HG03175 (cell line): Measurements from ENCODE around the gene ARHGAP26.
"Not testable (repeated sequence)": the region's sequence is repeated elsewhere in the genome, so short reads cannot be mapped to it uniquely, and the experiment has no call there.

Source experiments
- ATAC-seq: cut with Tn5 transposase; IDR thresholded peaks from one replicate; pipeline ENCODE4 v1.9.1; 2021; ENCODE audit warnings: mild to moderate bottlenecking, moderate library complexity; ENCODE audit not compliant: unreplicated experiment

ARHGAP26 gene

GRCh38 chr5:142924135-142924883, 154.1 kb downstream of the ARHGAP26 start:
- ATAC-seq: no peak

DNA sequence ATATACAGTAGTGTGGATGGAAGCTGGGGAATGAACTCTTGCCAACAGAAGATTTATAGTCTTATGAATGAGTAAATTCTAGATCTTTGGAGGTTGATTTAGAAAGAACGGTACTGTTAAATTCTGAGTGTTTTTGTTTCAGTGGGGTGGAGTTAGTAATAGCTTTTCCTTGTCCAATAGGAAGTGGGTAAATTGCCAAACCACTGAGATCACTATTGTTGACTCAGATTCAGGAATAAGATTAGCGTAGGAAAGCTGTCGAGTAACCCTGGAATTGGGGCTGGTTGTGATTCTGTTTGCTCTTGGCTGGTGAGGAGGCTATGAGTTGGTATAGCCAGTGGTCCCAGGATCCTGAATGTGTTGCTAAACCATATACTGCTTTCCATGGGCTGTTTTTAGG, 155.6 kb downstream of the ARHGAP26 start:
- no peak for ATAC-seq

GRCh38 chr5:142926549-142926948, 156.4 kb downstream of the ARHGAP26 start:
- no peak for ATAC-seq

- ATAC-seq: not testable (repeated sequence)
These were observed 158.8 kb downstream of the ARHGAP26 start for GRCh38 chr5:142928999-142929398.

- ATAC-seq: no peak
These were observed 159.4 kb downstream of the ARHGAP26 start for GRCh38 chr5:142929587-142929986.

- no peak for ATAC-seq
These were observed 160.4 kb downstream of the ARHGAP26 start for GRCh38 chr5:142930395-142931110.

GRCh38 chr5:142931896-142932686, 161.9 kb downstream of the ARHGAP26 start:
- no peak for ATAC-seq

DNA sequence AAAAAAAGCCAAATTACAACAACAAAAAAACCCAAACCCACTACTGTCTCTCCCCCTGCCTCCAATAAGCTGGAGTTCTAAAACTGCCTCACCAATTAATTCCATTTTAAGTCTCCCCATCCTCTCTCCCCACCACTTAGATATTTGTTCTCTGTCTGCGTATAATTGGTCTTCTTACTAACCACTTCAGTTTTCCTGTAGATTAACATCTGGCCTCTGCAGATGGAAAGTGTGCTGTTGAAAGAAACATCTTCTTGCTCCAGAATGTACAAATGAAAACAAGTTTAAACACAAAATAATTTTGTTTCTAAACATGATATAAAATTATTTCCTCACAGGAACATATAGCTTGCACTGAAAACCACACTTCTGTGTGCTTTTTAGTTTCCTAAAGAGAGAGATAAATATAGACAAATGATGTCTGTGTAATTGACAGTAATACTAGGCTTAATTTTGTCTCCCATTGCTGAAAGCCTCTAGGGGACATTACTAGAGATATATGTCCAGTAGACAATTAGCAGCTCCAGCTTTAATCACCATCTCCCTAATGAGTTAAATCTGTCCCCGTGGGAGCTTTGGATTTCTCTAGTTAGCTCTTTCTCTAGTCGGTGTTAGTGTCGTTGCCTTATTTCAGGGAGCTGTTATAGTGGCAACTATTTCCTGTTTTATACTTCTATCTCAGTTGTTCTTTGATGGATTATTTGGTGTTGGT, 164.0 kb downstream of the ARHGAP26 start:
- no peak for ATAC-seq

DNA sequence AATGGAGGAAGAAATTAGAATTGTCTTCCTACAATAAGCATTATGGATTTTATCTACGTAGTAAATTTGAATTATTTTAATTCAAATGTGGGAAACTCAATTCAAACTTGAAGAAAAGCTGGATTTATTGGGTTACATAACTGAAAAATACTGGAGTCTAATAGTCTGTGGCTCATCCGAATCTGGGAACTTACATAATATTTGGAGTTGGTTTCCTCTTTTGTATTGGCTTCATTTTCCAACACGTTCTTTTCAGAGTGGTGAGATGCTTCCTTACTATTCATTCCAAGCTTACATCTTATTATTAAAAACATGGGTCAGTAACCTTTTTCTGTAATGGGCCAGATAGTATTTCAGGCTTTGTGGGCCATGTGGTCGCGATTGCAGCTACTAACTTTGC, 164.8 kb downstream of the ARHGAP26 start:
- ATAC-seq: no peak

DNA sequence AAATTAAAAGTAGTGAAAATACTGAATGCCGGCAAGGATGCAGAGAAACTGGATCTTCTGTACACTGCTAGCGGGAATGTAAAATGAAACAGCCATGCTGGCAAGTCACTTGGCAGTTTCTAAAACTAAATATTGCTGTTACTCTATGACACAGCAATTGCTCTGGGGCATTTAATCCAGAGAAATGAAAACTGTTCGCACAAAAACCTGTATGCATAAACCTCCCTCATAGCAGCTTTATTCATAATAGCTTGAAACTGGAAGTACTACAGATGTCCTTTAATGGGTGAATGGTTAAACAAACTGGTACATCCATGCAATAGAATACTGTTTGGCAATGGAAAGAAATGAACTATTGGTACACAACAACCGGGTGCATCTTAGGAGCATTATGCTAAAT, 167.2 kb downstream of the ARHGAP26 start:
- ATAC-seq: no peak

DNA sequence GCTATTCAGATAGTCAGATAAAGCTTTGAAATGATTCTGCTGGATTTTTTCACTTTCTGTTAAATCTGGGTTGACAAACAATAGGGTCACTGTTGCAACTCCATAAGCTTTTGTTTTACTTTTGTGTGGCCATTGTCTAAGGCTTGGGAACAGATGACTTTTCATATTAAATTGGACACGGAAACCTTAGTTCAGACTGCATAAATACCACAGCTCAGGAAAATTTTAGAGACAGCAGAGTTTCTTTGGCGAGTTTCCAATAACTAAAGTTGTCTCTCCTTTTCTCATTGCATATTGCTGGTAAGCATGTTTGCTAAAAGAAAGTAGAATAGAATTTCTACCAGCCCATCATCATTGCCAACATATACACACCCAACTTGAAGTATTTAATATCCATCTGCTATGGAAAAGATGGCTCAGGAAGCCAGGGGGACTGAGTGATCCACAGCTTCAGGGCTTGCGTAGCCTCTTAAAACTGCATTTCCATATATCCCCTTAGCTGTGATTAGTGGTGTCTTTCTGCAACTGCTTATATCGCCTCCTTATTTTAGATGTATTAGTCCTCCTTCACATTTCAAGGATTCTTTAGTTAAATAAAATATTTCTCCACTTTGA, 168.2 kb downstream of the ARHGAP26 start:
- no peak for ATAC-seq

GRCh38 chr5:142939006-142939405, 168.8 kb downstream of the ARHGAP26 start:
- ATAC-seq: no peak

- ATAC-seq: no peak
These were observed 169.7 kb downstream of the ARHGAP26 start for GRCh38 chr5:142939884-142940283.

GRCh38 chr5:142941245-142941644, 171.1 kb downstream of the ARHGAP26 start:
- no peak for ATAC-seq

- ATAC-seq: no peak
These were observed 172.7 kb downstream of the ARHGAP26 start for GRCh38 chr5:142942901-142943300.

- no peak for ATAC-seq
These were observed 174.0 kb downstream of the ARHGAP26 start for GRCh38 chr5:142944140-142944539.

DNA sequence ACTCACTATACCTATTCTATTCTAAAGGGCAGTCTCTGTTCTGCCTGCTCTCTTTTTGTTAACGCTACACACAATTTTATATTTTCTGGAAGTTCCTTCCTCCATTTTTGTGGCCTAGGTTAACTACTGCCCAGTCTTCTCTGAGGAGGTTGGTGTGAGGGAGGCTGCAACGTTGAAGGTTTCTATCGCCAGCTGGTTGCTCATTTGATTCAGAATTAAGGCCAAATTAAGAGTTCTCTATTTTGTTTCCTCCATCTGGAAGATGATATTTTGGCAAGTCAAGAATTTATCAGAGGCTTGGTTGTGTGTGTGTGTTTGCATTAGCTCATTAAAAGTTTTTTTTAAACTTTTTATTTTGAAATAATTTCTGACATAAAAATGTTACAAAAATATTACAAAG, 175.1 kb downstream of the ARHGAP26 start:
- ATAC-seq: no peak

DNA sequence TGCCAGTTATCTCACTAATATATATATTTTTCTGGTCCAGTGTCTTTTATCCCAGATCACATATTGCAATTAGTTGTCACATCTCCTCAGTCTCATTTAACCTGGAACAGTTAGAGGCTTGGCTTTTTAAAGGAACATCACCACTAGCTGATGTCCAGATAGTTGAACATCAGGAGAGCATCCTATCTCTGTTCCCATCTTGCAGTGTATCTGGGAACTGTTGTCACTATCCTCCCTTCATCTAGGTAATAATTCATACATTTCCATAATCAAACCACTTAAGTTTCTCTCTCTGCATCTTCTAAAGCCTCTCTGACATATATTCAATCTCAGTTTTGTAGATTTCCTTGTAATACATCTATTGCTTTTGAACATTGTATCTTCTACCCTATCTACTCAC, 175.7 kb downstream of the ARHGAP26 start:
- ATAC-seq: no peak

DNA sequence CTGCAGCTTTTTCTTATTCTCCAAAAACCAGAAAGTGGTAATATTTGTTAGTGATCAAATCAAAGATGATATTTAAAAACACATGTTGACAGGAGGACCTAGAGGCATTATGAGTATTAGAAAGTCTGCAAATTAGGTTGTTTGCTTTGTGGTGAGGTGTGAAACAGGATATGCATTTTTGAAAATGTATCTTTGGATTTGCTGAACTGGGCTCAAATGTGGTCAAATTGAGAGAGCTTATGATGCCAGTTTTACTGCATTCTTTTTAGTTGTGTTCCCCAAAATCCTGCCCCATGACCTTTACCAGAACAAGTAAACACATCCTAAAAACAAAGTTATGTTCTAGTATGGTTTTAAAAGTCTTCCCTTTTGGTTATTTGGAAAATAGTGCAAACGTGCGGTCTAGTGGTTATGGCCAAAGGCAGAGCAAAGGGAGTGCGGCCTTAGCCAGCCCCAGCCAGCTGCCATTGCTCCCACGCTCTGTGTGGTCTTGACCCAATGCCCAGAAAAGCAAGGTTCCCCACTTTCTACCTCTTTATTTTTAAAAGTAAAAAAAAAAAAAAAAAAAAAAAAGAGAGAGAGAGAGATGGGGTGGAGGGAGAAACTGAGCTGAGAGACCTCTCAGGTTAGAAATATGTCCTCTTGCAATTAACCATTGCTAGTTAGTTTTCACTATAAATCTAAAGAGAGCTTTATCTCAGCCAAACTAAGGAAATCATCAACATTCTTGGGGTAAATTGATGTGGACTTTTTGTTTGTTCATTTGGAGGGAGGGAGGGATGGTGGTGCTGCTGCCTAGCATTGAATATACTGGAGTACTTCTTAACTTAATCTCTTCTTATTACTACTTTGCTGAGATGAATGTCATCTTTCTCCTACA, 176.6 kb downstream of the ARHGAP26 start:
- no peak for ATAC-seq

DNA sequence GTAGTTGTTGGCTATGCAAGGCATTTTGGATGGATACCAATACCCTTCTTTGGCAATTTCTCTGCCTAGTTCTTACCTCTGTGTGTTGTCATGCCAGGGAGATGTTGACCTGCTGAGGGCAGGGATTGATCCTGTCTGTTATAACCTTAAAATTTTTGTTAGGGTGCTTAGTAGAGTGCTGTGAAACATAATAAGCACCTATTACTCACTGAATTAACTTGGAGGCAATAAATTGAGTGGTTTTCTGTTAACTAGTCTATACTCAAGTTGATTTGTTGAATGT, 177.2 kb downstream of the ARHGAP26 start:
- no peak for ATAC-seq
